Tongue (tissue), 2 donors: ENCODE data around the gene PACS1. TPM values are rescaled to one million over a fixed set of nuclear protein-coding genes. Genes with fewer than 3 reads are reported as not detected.
A peak's percentile ranks its signal among the peaks of the same experiment; 100 is the strongest.
"Not testable (repeated sequence)": the region's sequence is repeated elsewhere in the genome, so short reads cannot be mapped to it uniquely, and the experiment has no call there.

Experiments used
- DNase-seq: peaks from one replicate; pipeline ENCODE4 v3.0.0-alpha.2; 2015
- total RNA-seq: library from RNA; depleted of rRNA; stranded (reverse); fragments of >200 nt; gene quantifications from one replicate; pipeline ENCODE4 v1.2.3, GENCODE V29; 2014

The PACS1 gene
- total RNA-seq, 1 donor from 2014 or later, result 27.0 TPM

- DNase-seq, result no peak
Measured at GRCh38 chr11:66261578-66261977, 191.5 kb downstream of the PACS1 start.

GRCh38 chr11:66262191-66262590 lies 192.1 kb downstream of the PACS1 start:
- DNase-seq, result no peak

GRCh38 chr11:66262696-66263095 lies 192.6 kb downstream of the PACS1 start:
- DNase-seq, result no peak

- DNase-seq, result no peak
Measured at GRCh38 chr11:66263231-66263630, 193.2 kb downstream of the PACS1 start.

GRCh38 chr11:66263785-66264184 lies 193.7 kb downstream of the PACS1 start:
- no peak for DNase-seq

GRCh38 chr11:66264383-66264782 lies 194.3 kb downstream of the PACS1 start:
- DNase-seq, result no peak

GRCh38 chr11:66264914-66265313 lies 194.8 kb downstream of the PACS1 start:
- no peak for DNase-seq

- DNase-seq, result no peak
Measured at GRCh38 chr11:66265531-66266377, 195.7 kb downstream of the PACS1 start.

GRCh38 chr11:66266378-66267038 lies 196.4 kb downstream of the PACS1 start:
- no peak for DNase-seq

GRCh38 chr11:66267039-66267378 lies 196.9 kb downstream of the PACS1 start:
- DNase-seq, result no peak

- peak; percentile 96 for DNase-seq
Measured at GRCh38 chr11:66267379-66268243, 197.5 kb downstream of the PACS1 start.

- peak; percentile 100 for DNase-seq
Measured at GRCh38 chr11:66268244-66268951, 198.3 kb downstream of the PACS1 start, which contains the start of gene RAB1B. Gene RAB1B (plus strand): TSS chr11:66268639. CDS start chr11:66268680, 41 bp downstream.

GRCh38 chr11:66268952-66269905 lies 199.2 kb downstream of the PACS1 start:
- no peak for DNase-seq

GRCh38 chr11:66271816-66272215 lies 201.7 kb downstream of the PACS1 start:
- no peak for DNase-seq

GRCh38 chr11:66272596-66272995 lies 202.5 kb downstream of the PACS1 start:
- no peak for DNase-seq

GRCh38 chr11:66274219-66274618 lies 204.1 kb downstream of the PACS1 start:
- DNase-seq, result no peak

- peak; percentile 79 for DNase-seq
Measured at GRCh38 chr11:66275396-66275795, 205.3 kb downstream of the PACS1 start.

- DNase-seq, result no peak
Measured at GRCh38 chr11:66275984-66276612, 206.0 kb downstream of the PACS1 start.

- DNase-seq, result not testable (repeated sequence)
Measured at GRCh38 chr11:66276619-66277018, 206.5 kb downstream of the PACS1 start.

GRCh38 chr11:66277064-66277463 lies 207.0 kb downstream of the PACS1 start:
- DNase-seq, result not testable (repeated sequence)
